GM18502 (cell line): ENCODE measurements around the gene COL26A1.

Source experiments
- ATAC-seq: cut with Tn5 transposase; IDR thresholded peaks from one replicate; pipeline ENCODE4 v1.9.1; 2021; ENCODE audit warnings: mild to moderate bottlenecking; ENCODE audit not compliant: unreplicated experiment, poor library complexity

COL26A1 gene

GRCh38 chr7:101545441-101546190, 182.9 kb downstream of the COL26A1 start:
- no peak for ATAC-seq

- no peak for ATAC-seq
These were observed 183.7 kb downstream of the COL26A1 start for GRCh38 chr7:101546308-101546936.

- no peak for ATAC-seq
These were observed 184.6 kb downstream of the COL26A1 start for GRCh38 chr7:101547022-101547915.

GRCh38 chr7:101547916-101548661, 185.4 kb downstream of the COL26A1 start:
- ATAC-seq = no peak

- no peak for ATAC-seq
These were observed 187.1 kb downstream of the COL26A1 start for GRCh38 chr7:101549734-101550133.

GRCh38 chr7:101550641-101551541, 188.2 kb downstream of the COL26A1 start:
- ATAC-seq = no peak

- no peak for ATAC-seq
These were observed 190.5 kb downstream of the COL26A1 start for GRCh38 chr7:101553018-101553770.

- no peak for ATAC-seq
These were observed 191.2 kb downstream of the COL26A1 start for GRCh38 chr7:101553771-101554445.

GRCh38 chr7:101554584-101555268, 192.1 kb downstream of the COL26A1 start:
- ATAC-seq = no peak

GRCh38 chr7:101555269-101555920, 192.7 kb downstream of the COL26A1 start:
- no peak for ATAC-seq

GRCh38 chr7:101555921-101556275, 193.2 kb downstream of the COL26A1 start:
- no peak for ATAC-seq

- no peak for ATAC-seq
These were observed 193.8 kb downstream of the COL26A1 start for GRCh38 chr7:101556453-101556968.

- ATAC-seq = no peak
These were observed 194.7 kb downstream of the COL26A1 start for GRCh38 chr7:101557421-101557820.

GRCh38 chr7:101557978-101558741, 195.5 kb downstream of the COL26A1 start:
- no peak for ATAC-seq

GRCh38 chr7:101558742-101559325, 196.2 kb downstream of the COL26A1 start:
- no peak for ATAC-seq

- ATAC-seq = no peak
These were observed 196.9 kb downstream of the COL26A1 start for GRCh38 chr7:101559586-101559985.
